Activated naive CD4-positive, alpha-beta T cell treated with anti-CD3 and anti-CD28 coated beads, Interleukin-2, amount 50 U/mL, for 24 hours (primary cell): ENCODE data around the gene MEX3D.
A peak's percentile ranks its signal among the peaks of the same experiment; 100 is the strongest.

ENCODE experiments used
- H3K27ac Mint-ChIP-seq: one replicate; pipeline ENCODE4 v1.8.0; 2021; ENCODE audit warnings: mild to moderate bottlenecking, mixed read lengths
- H3K27me3 Mint-ChIP-seq: one replicate; pipeline ENCODE4 v1.8.0; 2021; ENCODE audit warnings: mixed read lengths
- H3K36me3 Mint-ChIP-seq: one replicate; pipeline ENCODE4 v1.8.0; 2021; ENCODE audit warnings: mixed read lengths
- H3K4me1 Mint-ChIP-seq: one replicate; pipeline ENCODE4 v1.8.0; 2021; ENCODE audit warnings: mixed read lengths
- H3K4me3 Mint-ChIP-seq: one replicate; pipeline ENCODE4 v1.8.0; 2021; ENCODE audit warnings: mild to moderate bottlenecking, mixed read lengths
- H3K9me3 Mint-ChIP-seq: one replicate; pipeline ENCODE4 v1.8.0; 2021; ENCODE audit warnings: mixed read lengths

Gene MEX3D

DNA sequence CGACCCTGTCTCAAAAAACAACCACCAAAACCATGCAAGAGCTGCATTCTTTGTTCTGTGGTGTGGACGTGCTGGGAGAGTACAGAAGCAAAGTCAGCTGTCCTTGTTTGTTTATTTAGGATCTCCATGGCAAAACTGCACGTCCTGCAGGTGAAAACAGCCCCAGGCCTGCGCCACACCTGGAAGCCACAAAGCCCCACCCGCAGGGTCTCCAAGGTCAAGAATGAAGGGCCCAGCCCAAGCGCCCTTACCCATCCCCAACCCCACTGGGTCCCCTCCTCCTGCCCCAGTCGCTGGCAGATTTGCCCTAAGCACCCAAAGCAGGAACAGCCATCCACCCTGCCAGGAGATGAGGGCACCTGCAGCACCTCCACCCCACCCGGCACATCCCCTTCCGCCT lies 14.1 kb upstream of the MEX3D start:
- H3K27ac Mint-ChIP-seq: no peak overlapping the region
- no peaks in the 10 kb centered on the region for H3K27me3 Mint-ChIP-seq
- H3K36me3 Mint-ChIP-seq: peaks cover 2% of the 10 kb centered on the region

DNA sequence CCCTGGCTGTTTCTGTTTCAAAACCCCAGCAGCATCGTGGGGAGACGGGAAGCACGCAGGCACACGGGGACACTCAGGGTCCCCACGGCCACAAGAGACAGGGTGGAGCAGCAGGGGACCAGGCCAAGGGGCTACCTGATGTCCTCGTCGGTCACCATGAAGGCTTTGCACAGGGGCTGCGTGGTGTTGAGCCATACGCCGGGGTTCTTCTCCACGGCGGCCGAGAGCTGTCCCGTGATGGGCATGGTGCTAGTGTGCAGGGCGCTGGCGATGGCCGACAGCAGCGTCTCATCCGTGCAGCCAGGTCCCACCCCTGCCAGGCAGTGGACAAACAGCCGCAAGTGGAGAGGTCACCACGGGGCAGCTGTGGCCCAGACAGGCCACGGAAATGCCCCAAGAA lies 12.8 kb upstream of the MEX3D start:
- Mint-ChIP-seq H3K36me3 (peaks cover 2% of the 10 kb centered on the region), H3K4me1 (peaks cover 1% of the 10 kb centered on the region), H3K4me3 (no peak overlapping the region), H3K27me3 (no peaks in the 10 kb centered on the region), H3K27ac (no peak overlapping the region), H3K9me3 (no peaks in the 10 kb centered on the region)

More for the DNA sequence above, 14.1 kb upstream of the MEX3D start:
- no peak overlapping the region for H3K4me3 Mint-ChIP-seq
- no peaks in the 10 kb centered on the region for H3K9me3 Mint-ChIP-seq
- peaks cover 4% of the 10 kb centered on the region for H3K4me1 Mint-ChIP-seq

DNA sequence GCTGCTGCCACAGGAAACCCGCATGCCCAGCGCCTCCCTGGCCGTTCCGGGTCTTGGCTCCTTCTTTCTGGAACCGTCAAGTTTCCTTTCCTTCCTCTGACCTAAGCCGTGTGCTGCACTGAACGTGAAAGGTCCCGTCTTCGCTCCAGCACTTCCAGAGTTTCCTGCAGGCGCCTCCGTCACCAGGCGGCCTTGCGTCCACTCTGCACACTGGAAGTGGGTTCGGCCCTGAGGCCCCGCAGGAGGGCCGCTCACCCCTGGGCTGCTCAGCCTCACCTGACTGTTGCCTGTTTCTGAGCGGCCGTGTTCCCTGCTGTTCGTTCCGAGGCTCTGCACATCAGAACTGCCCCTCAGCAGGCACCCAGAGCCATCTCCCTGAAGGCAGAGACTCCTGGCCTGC lies 12.3 kb upstream of the MEX3D start:
- Mint-ChIP-seq H3K36me3 (peaks cover 2% of the 10 kb centered on the region), H3K4me1 (no peaks in the 10 kb centered on the region), H3K4me3 (no peak overlapping the region), H3K9me3 (no peaks in the 10 kb centered on the region), H3K27ac (no peak overlapping the region), H3K27me3 (no peaks in the 10 kb centered on the region)

DNA sequence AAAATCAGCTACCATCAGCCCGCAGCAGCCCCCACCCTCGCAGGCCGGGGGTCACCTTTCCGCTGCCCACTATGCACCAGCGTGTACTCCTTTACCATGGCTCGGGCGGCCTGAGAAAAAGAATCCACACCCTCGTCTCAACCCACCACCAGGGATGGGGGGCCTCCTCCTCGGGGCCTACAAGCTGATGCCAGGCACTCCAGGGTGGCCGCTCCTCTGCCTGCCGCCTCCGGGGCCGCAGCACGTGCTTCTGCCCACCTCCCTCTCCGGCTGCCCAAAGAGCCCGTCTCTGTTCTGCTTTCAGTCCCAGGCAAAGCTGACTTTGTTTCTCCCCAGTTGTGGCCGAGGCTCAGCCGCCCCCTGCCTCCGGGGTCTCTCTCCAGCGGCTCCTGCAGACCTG lies 11.1 kb upstream of the MEX3D start:
- H3K36me3 Mint-ChIP-seq: peaks cover 2% of the 10 kb centered on the region
- H3K27me3 Mint-ChIP-seq: no peaks in the 10 kb centered on the region
- no peak overlapping the region for H3K4me3 Mint-ChIP-seq
- no peaks in the 10 kb centered on the region for H3K9me3 Mint-ChIP-seq
- no peaks in the 10 kb centered on the region for H3K4me1 Mint-ChIP-seq
- no peak overlapping the region for H3K27ac Mint-ChIP-seq

DNA sequence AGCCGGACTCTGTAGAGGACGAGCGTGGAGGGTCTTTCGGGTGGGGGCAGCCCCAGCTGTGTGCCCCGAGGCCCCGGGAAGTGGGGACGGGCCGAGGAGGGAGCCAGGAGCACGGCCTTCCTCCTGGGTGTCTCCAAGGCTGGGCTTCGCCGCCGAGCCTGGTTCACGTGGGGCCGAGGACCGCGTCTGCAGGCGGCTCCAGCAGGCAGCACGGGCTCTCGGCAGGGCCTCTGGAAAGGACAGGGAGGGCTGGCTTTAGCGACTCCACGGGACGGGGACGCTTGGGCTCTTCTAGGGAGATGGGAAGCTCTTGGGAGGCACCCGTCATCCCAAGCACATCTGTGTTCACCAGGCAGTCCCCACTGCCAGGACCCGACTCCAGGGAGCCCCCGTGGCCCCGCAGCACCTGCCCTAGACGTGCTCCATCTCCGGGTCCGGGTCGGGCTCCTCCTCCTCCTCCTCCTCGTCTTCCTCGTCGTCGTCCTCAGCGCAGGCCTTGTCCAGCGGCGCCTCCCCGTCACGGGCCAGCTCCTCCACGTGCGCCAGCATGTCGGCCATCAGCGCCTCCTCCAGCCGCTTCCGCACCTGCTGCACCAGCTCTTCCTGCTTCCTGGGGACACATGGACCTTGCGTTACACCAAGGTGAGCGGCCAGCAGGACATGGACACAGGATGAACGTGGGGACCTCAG lies 9.9 kb upstream of the MEX3D start:
- no peaks in the 10 kb centered on the region for H3K4me1 Mint-ChIP-seq
- peaks cover 3% of the 10 kb centered on the region for H3K36me3 Mint-ChIP-seq
- no peaks in the 10 kb centered on the region for H3K27me3 Mint-ChIP-seq
- H3K27ac Mint-ChIP-seq: peak overlapping the region; percentile 23
- no peak overlapping the region for H3K4me3 Mint-ChIP-seq
- H3K9me3 Mint-ChIP-seq: no peaks in the 10 kb centered on the region

DNA sequence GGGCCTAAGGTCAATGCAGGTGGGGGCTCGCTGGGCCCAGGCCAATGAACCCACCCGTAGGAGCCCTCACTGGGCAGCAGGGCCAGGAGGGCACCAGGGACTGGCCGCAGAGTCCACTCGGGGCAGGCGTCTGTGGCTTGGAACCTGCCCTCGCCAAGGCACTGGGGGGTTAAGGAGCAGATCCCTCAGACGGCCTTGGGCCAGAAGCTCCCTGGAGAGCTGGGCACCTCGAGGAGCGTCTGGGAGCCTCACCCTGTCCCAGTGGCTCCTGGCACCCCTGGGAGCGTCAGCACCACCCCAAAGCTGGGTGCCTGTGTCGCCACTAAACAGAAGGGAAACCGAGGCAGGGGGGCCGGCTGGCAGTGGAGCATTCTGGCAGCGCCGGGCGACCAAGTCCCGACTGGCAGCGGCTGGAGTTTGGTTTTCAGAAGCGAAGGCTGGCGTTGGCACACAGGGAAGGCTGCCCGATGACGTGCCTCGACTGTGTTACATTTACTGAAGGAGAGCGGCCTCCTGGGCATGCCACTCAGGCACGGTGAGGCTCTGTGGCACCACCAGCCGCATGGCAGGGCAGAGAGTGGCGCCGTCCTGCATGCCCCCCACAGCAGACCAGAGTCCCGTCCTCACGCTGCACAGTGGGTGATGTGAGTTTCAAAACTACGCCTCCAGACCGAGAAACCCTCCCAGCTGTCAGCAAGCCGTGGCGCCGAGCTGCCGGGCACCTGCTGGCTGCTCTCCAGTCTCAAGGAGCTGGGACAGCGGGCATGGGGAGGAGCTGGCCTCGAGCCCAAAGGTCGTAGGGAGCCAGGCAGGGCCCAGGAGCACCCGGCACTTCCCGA lies 9.2 kb upstream of the MEX3D start:
- Mint-ChIP-seq H3K36me3 (peaks cover 3% of the 10 kb centered on the region), H3K27ac (no peak overlapping the region), H3K4me3 (no peak overlapping the region), H3K4me1 (no peaks in the 10 kb centered on the region), H3K9me3 (no peaks in the 10 kb centered on the region), H3K27me3 (no peaks in the 10 kb centered on the region)

DNA sequence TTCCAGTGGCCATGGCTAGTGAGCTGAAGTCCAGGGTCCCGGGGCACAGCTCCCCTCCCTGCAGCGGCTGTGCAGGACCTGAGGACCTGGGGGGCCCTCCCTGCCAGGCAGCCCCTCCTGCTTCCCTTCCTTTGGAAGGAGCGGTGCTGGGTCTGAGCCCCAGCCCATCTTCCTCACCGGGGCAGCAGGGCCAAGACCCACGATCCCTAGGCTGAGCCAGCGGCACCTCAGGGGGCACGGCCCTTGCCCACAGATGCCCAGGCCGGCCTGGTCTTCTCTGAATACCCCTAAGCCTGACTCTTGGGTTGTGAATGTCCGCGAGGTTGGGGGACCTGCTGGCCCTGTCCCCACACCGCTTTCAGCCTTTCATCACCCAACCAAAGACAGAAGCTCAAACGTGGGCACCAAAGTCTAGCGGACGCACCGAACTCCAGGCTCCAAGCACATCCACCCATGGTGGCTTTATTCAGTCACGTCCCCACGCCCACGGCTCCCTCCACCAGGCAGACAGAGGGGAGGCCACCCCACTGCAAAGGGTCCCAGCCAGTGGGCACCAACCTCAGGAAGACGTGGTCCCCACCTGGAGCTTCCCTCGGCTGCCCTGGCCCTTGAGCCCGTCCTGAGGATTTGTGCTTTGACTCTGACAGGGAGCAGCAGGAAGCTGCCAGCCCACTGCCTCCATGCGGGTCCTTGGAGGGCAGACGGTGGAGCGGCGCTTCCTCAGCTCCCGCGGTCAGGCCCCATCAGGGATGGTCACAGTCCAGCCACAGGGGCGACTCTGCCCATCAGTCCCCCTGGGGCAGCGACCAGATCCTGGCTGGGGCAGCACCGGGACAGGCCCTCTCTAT lies 8.3 kb upstream of the MEX3D start:
- H3K4me1 Mint-ChIP-seq: no peaks in the 10 kb centered on the region
- no peak overlapping the region for H3K27ac Mint-ChIP-seq

DNA sequence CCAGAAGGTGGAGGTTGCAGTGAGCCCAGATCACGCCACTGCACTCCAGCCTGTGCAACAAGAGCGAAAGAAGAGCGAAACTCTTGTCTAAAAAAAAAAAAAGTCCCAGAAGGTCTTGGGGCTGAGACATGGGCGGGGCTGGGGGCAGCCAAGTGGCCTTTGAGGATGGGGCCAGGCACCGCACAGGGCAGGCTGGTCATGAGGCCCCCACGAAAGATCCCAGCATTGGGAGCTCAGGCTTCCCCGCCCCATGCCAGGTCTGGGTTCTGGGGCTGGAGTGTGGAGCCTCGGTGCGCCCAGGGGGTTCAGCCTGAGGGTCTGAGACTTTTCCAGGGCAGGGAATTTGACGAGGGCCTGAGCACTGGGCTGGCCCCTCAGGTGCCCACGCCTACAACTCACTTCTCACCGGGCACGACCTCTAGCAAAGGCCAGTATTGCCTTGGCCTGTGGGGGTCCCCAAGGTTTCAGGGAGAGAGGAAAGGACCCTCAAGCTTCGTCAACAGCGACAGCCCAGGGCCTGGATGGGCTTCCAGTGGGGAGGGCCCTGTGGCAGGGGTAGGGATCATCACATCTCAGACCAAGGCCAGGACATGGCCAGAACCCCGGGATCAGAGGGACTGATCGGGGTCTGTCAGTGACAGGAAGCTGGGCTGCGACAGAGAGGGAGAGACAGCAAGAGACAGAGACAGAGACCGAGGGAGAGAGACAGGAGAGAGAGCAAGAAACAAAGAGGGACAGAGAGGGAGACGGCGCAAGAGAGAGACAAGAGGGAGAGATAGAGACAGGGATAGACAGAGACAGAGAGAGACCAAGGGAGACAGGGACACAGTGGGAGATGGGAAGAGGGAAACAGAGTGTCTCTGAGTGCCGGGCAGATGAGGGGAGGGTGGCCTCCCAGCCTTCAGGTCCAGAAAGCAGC lies 7.5 kb upstream of the MEX3D start:
- Mint-ChIP-seq H3K36me3 (peaks cover 3% of the 10 kb centered on the region), H3K4me1 (peaks cover under 1% of the 10 kb centered on the region), H3K9me3 (no peaks in the 10 kb centered on the region), H3K27ac (no peak overlapping the region), H3K27me3 (no peaks in the 10 kb centered on the region), H3K4me3 (no peak overlapping the region)

More for the DNA sequence above, 8.3 kb upstream of the MEX3D start:
- H3K36me3 Mint-ChIP-seq: peaks cover 3% of the 10 kb centered on the region
- H3K9me3 Mint-ChIP-seq: no peaks in the 10 kb centered on the region
- H3K27me3 Mint-ChIP-seq: no peaks in the 10 kb centered on the region
- H3K4me3 Mint-ChIP-seq: no peak overlapping the region

DNA sequence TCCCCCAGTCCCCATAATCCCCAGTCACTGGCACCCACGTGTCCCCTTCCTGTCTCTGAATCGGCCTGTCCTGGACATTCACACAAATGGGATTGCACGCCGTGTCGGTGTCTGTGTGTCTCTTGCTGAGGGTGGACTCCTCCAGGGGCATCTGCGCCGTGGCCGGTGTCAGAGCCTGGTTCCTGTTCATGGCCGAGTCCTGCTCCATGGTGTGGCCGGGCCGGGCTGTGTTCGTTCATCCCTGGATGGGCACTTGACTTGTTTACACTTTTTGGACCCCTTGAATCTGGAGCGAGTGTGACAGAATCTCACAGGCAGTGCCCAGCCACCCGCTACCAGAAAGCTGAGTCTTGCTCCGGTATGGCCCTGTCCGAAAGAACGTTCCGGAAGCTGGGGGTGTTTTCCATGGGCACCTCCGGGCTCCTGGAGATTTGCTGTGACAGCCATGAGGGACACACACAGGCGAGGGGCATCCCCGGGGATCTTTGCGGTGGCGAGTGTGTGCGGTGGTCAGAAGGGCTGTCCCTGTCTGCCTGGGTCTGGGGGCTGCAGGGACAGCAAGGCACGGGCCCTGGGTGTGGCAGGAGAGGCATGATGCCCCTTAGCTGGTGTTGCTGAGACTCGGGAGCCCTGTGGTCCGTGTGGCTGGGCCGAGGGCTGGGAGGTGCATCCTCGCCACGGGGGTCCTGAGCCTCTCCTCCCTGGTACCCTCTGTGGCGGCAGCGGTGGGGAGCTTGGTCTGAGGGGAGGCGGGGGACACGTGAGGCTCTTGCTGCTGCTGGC lies 6.4 kb upstream of the MEX3D start:
- Mint-ChIP-seq H3K36me3 (peaks cover 1% of the 10 kb centered on the region), H3K4me3 (no peak overlapping the region), H3K4me1 (peaks cover 3% of the 10 kb centered on the region), H3K9me3 (no peaks in the 10 kb centered on the region), H3K27ac (peak overlapping the region; percentile 62), H3K27me3 (peaks cover 5% of the 10 kb centered on the region)

DNA sequence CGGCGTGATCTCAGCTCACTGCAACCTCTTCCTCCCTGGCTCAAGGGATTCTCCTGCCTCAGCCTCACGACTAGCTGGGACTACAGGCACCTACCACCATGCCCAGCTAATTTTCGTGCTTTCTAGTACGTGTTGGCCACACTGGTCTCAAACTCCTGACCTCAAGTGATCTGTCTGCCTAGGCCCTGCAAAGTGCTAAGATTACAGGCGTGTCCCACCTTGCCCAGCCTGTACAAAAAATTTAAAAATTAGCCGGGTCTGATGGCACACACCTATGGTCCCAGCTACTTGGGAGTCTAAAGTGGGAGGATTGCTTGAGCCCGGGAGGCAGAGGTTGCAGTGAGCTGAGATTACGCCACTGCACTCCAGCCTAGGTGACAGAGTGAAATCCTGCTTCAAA lies 4.7 kb upstream of the MEX3D start:
- no peaks in the 10 kb centered on the region for H3K9me3 Mint-ChIP-seq
- H3K4me1 Mint-ChIP-seq: peaks cover 3% of the 10 kb centered on the region
- peaks cover 1% of the 10 kb centered on the region for H3K36me3 Mint-ChIP-seq
- no peak overlapping the region for H3K4me3 Mint-ChIP-seq
- H3K27me3 Mint-ChIP-seq: peaks cover 5% of the 10 kb centered on the region
- no peak overlapping the region for H3K27ac Mint-ChIP-seq

DNA sequence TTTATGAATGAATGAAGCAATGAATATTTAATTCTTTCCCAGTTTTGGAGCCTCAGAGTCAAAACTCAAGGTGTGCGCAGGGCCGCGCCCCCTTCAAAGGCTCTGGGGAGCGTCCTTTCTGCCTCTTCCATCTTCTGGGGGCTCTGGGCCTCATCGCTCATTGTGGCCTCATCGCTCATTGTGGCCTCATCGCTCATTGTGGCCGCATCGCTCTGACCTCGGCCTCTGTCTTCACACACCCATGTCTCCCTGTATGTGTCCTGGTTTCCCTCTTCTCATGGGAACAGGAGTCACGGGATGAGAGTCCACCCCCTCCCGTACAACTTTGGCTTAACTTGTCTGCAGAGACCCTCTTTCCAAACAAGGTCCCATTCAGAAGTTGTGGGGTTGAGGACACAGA lies 3.2 kb upstream of the MEX3D start:
- peaks cover 1% of the 10 kb centered on the region for H3K36me3 Mint-ChIP-seq
- no peaks in the 10 kb centered on the region for H3K9me3 Mint-ChIP-seq
- peaks cover 3% of the 10 kb centered on the region for H3K4me1 Mint-ChIP-seq
- no peak overlapping the region for H3K4me3 Mint-ChIP-seq
- H3K27ac Mint-ChIP-seq: no peak overlapping the region
- peaks cover 5% of the 10 kb centered on the region for H3K27me3 Mint-ChIP-seq

DNA sequence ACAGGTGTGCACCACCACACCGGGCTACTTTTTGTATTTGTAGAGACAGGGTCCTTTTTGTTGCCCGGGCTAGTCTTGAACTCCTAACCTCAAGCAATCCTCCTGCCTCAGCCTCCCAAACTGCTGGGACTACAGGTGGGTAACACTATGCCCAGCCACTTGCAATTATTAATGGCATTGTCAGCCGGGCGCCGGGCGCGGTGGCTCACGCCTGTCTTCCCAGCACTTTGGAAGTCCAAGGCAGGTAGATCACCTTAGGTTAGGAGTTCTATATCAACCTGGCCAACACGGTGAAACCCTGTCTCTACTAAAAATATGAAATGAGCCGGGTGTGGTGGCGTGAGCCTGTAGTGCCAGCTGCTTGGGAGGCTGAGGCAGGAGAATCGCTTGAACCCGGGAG lies 2.7 kb upstream of the MEX3D start:
- peaks cover 5% of the 10 kb centered on the region for H3K27me3 Mint-ChIP-seq
- peaks cover 3% of the 10 kb centered on the region for H3K4me1 Mint-ChIP-seq
- H3K9me3 Mint-ChIP-seq: no peaks in the 10 kb centered on the region
- H3K36me3 Mint-ChIP-seq: peaks cover 1% of the 10 kb centered on the region
- no peak overlapping the region for H3K27ac Mint-ChIP-seq
- no peak overlapping the region for H3K4me3 Mint-ChIP-seq

DNA sequence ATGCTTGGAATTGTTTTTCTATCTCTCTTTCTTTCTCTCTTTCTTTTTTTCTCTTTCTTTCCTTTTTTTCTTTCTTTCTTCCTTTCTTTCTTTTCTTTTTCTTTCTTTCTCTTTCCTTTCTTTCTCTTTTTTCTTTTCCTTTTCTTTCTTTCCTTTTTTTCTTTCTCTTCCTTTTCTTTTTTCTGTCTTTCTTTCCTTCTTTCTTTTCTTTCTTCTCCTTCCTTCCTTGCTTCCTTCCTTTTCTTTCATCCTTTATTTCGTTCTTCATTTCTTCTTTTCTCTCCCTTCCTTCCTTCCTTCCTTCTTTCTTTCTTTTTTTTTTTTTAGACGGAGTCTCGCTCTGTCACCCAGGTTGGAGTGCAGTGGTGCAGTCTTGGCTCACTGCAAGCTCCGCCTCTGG lies 1.9 kb upstream of the MEX3D start:
- peaks cover 5% of the 10 kb centered on the region for H3K27me3 Mint-ChIP-seq
- peak overlapping the region; percentile 62 for H3K27ac Mint-ChIP-seq
- peaks cover 1% of the 10 kb centered on the region for H3K36me3 Mint-ChIP-seq
- H3K4me1 Mint-ChIP-seq: peaks cover 3% of the 10 kb centered on the region
- H3K9me3 Mint-ChIP-seq: no peaks in the 10 kb centered on the region
- peak overlapping the region; percentile 58 for H3K4me3 Mint-ChIP-seq

DNA sequence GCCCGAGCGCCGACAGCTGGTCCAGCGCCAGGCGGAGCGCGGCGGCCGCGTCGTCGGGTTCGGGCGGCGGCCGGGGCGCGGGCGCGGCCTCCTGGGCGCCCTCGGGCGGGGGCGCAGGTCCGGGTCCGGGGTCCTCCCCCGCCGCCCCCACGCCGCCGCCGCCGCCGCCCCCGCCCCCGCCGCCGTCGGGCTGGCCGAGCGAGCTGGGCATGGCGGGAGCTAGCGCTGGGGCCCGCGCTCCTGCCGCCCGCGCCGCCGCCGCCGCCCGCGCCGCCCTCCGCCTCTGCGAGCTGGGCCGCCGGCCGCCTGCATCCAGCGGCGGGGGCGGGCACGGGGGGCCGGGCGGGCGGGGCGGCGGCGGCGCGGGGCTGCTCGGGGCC lies 287 bp downstream of the MEX3D start:
- Mint-ChIP-seq H3K4me3 (no peak overlapping the region), H3K9me3 (no peaks in the 10 kb centered on the region)

More for the DNA sequence above, 287 bp downstream of the MEX3D start:
- Mint-ChIP-seq H3K27me3 (peaks cover 5% of the 10 kb centered on the region), H3K36me3 (no peaks in the 10 kb centered on the region), H3K27ac (no peak overlapping the region), H3K4me1 (peaks cover 3% of the 10 kb centered on the region)
